ENCODE measurements around the gene GPR35.

DNA sequence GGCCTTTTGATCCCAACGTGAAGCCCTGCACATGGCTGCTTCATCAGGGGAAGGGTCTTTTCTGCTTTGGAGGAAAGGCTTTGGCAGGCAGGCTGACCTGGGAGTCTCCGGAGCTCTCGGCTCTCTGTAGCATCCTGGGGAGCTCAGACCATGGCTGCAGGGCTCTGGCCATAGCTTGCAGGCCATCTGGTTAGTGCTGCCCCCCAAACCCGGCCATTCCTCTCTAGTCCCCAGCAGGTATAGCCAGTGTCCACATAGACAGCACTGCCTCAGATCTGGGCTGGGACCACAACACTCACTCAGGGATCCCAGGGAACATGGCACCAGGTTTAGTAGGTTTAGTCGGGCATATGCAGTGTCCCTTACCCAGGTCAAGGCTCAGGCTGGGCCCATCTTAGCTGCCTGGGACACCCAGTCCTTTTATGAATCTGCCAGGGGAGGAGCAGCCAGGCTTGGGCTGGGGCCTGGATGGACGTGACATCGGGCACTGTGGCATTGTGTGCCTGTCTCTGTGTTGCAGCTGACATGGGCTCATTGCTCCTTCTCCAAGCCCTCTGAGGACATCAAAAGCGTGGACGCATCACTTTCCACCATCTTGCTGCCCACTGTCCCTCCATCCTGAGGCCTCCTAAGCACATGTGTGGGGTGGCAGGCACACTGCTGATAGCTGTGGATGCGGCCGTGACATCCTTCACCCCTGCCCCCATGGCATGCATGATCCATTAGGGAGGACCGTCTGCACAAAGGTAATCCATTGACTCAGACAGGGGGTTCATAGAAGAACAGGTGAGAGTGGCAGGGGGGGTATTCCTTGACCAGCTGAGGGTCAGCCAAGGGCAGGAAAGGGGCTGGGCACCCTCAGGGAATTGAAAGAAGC is 19.2 kb upstream of the GPR35 start:
- TF ChIP-seq, protein P1, sequence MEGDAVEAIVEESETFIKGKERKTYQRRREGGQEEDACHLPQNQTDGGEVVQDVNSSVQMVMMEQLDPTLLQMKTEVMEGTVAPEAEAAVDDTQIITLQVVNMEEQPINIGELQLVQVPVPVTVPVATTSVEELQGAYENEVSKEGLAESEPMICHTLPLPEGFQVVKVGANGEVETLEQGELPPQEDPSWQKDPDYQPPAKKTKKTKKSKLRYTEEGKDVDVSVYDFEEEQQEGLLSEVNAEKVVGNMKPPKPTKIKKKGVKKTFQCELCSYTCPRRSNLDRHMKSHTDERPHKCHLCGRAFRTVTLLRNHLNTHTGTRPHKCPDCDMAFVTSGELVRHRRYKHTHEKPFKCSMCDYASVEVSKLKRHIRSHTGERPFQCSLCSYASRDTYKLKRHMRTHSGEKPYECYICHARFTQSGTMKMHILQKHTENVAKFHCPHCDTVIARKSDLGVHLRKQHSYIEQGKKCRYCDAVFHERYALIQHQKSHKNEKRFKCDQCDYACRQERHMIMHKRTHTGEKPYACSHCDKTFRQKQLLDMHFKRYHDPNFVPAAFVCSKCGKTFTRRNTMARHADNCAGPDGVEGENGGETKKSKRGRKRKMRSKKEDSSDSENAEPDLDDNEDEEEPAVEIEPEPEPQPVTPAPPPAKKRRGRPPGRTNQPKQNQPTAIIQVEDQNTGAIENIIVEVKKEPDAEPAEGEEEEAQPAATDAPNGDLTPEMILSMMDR (conservative IDR thresholded peaks at IDR 0.05 in 1 of 2, IDR thresholded peaks at IDR 0.05 in 1 of 2; ENCODE audit: low read depth in 1 of 2, low read length in 2 of 2), result no peak
- no peak for TF ChIP-seq EZH2 (IDR thresholded peaks at IDR 0.05; ENCODE audit: low read length, missing control alignments)
